ENCODE measurements around the gene TMEM263.
"Not testable (repeated sequence)": the region's sequence is repeated elsewhere in the genome, so short reads cannot be mapped to it uniquely, and the experiment has no call there.

TMEM263 gene

GRCh38 chr12:106987846-106988245, 32.1 kb downstream of the TMEM263 start:
- DNase-seq: no peak

- DNase-seq: no peak
Observed at GRCh38 chr12:106994579-106995220, 39.0 kb downstream of the TMEM263 start.

GRCh38 chr12:106996102-106996501, 40.4 kb downstream of the TMEM263 start:
- DNase-seq: not testable (repeated sequence)

- no peak for DNase-seq
Observed at GRCh38 chr12:106997916-106998315, 42.2 kb downstream of the TMEM263 start.

- DNase-seq: no peak
Observed at GRCh38 chr12:106999446-106999845, 43.7 kb downstream of the TMEM263 start.

- DNase-seq: not testable (repeated sequence)
Observed at GRCh38 chr12:107002665-107003064, 47.0 kb downstream of the TMEM263 start.

- no peak for DNase-seq
Observed at GRCh38 chr12:107007411-107007810, 51.7 kb downstream of the TMEM263 start.

- no peak for DNase-seq
Observed at GRCh38 chr12:107011519-107011918, 55.8 kb downstream of the TMEM263 start.

GRCh38 chr12:107012736-107013425, 57.2 kb downstream of the TMEM263 start:
- no peak for DNase-seq

- DNase-seq: no peak
Observed at GRCh38 chr12:107014055-107014454, 58.3 kb downstream of the TMEM263 start.

- no peak for DNase-seq
Observed at GRCh38 chr12:107017042-107017441, 61.3 kb downstream of the TMEM263 start.

- no peak for DNase-seq
Observed at GRCh38 chr12:107019546-107019945, 63.8 kb downstream of the TMEM263 start.

All from activated CD4-positive, alpha-beta T cell treated with anti-CD3 and anti-CD28 coated beads, Interleukin-10, Interleukin-2, amounts not matched to agents 100 ng/mL and 50 ng/mL, durations not matched to agents 16 hours and 8 hours (primary cell).